OCI-LY7 (cell line): ENCODE results near the gene GPRIN1. TPM values are rescaled to one million over a fixed set of nuclear protein-coding genes. Genes with fewer than 3 reads are reported as not detected.

Source experiments
- BruUV-seq: library from RNA; stranded (reverse); fragments of 400-500 nt; replicated peaks from 2 replicates; lab custom pipeline; 2021; lab: Mats Ljungman, UMichigan
- CTCF ChIA-PET: fragments of 300-600 bp; sonication (Branson Sonifier 250); formaldehyde crosslinking; loops from one replicate; lab custom pipeline; 2022; ENCODE audit warnings: antibody characterized with exemption; ENCODE audit not compliant: unreplicated experiment; lab: Charles Lee
- POLR2A ChIA-PET: fragments of 300-600 bp; sonication (Branson Sonifier 250); formaldehyde crosslinking; loops from one replicate; lab custom pipeline; 2022; ENCODE audit warnings: antibody characterized with exemption; lab: Charles Lee
- DNase-seq: peaks from one replicate; pipeline ENCODE4 v3.0.0-alpha.2; 2015; ENCODE audit warnings: low spot score
- H2AFZ ChIP-seq: fragments of 200-600 bp; sonication (generic), shearing (Covaris generic); 2 replicates; pipeline ENCODE4 v1.6.1; 2014; ENCODE audit warnings: mild to moderate bottlenecking, antibody characterized with exemption, low read length, moderate library complexity
- H3K27ac ChIP-seq: fragments of 200-600 bp; sonication (generic); 2 replicates; pipeline ENCODE4 v1.5.1; 2014; ENCODE audit warnings: mixed run types, low read depth, mild to moderate bottlenecking, moderate library complexity, low read length, inconsistent platforms; ENCODE audit not compliant: poor library complexity, severe bottlenecking
- H3K36me3 ChIP-seq: fragments of 200-600 bp; sonication (generic); 2 replicates; pipeline ENCODE4 v1.6.1; 2014; ENCODE audit warnings: mild to moderate bottlenecking, antibody characterized with exemption, low read length, moderate library complexity, mixed read lengths; ENCODE audit not compliant: insufficient read depth
- H3K4me1 ChIP-seq: fragments of 200-600 bp; sonication (generic); 2 replicates; pipeline ENCODE4 v1.5.1; 2014; ENCODE audit warnings: mild to moderate bottlenecking, low read length; ENCODE audit not compliant: insufficient read depth, poor library complexity, severe bottlenecking
- H3K4me2 ChIP-seq: fragments of 200-600 bp; sonication (generic); 2 replicates; pipeline ENCODE4 v1.6.1; 2014; ENCODE audit warnings: mild to moderate bottlenecking, low read length
- H3K4me3 ChIP-seq: fragments of 200-600 bp; sonication (generic); 2 replicates; pipeline ENCODE4 v1.5.1; 2014; ENCODE audit warnings: mild to moderate bottlenecking, low read depth, low read length; ENCODE audit not compliant: poor library complexity, severe bottlenecking
- H3K79me2 ChIP-seq: fragments of 200-600 bp; sonication (generic); 2 replicates; pipeline ENCODE4 v1.6.1; 2016; ENCODE audit warnings: low read depth, mild to moderate bottlenecking, low read length, moderate library complexity, mixed read lengths; ENCODE audit not compliant: insufficient read depth
- H3K9me2 ChIP-seq: fragments of 200-600 bp; sonication (generic); 2 replicates; pipeline ENCODE4 v1.6.1; 2016; ENCODE audit warnings: mild to moderate bottlenecking, low read length, mixed read lengths; ENCODE audit not compliant: insufficient read depth
- H3K9me3 ChIP-seq: fragments of 200-600 bp; sonication (generic); 2 replicates; pipeline ENCODE4 v1.6.1; 2014; ENCODE audit warnings: mild to moderate bottlenecking, mixed run types, low read length, mixed read lengths
- H4K20me1 ChIP-seq: fragments of 200-600 bp; sonication (generic); 2 replicates; pipeline ENCODE4 v1.6.1; 2014; ENCODE audit warnings: mild to moderate bottlenecking, antibody characterized with exemption, low read length, moderate library complexity, mixed read lengths; ENCODE audit not compliant: insufficient read depth
- EZH2phosphoT487 ChIP-seq: fragments of 200-600 bp; sonication (generic); IDR thresholded peaks from 2 replicates; pipeline ENCODE4 v1.6.1; 2018; ENCODE audit warnings: low read depth, borderline replicate concordance, mild to moderate bottlenecking, mixed run types, antibody characterized with exemption, low read length, moderate library complexity, mixed read lengths
- intact Hi-C: fragments of 100-400 bp; cut with micrococcal nuclease; formaldehyde crosslinking; loops from one replicate; pipeline ENCODE4 v1.10.0; 2022; ENCODE audit not compliant: unreplicated experiment
- total RNA-seq, 2 experiments: library from RNA; depleted of rRNA in 1 of 2; stranded (reverse); fragments of >200 nt in 1 of 2; shearing (Covaris generic) in 1 of 2; gene quantifications; 2 replicates each; pipeline ENCODE4 v1.2.3, GENCODE V29; 2014 to 2022
- TF ChIP-seq, protein P1 (sequence below): fragments of 200-600 bp; sonication (generic); conservative IDR thresholded peaks from 2 replicates; pipeline ENCODE4 v1.5.1; 2014; ENCODE audit warnings: mild to moderate bottlenecking, antibody characterized with exemption, low read length, moderate library complexity, mixed read lengths

The GPRIN1 gene
- total RNA-seq, 2 experiments from 2014 or later: 3.8 to 5.3 TPM

DNA sequence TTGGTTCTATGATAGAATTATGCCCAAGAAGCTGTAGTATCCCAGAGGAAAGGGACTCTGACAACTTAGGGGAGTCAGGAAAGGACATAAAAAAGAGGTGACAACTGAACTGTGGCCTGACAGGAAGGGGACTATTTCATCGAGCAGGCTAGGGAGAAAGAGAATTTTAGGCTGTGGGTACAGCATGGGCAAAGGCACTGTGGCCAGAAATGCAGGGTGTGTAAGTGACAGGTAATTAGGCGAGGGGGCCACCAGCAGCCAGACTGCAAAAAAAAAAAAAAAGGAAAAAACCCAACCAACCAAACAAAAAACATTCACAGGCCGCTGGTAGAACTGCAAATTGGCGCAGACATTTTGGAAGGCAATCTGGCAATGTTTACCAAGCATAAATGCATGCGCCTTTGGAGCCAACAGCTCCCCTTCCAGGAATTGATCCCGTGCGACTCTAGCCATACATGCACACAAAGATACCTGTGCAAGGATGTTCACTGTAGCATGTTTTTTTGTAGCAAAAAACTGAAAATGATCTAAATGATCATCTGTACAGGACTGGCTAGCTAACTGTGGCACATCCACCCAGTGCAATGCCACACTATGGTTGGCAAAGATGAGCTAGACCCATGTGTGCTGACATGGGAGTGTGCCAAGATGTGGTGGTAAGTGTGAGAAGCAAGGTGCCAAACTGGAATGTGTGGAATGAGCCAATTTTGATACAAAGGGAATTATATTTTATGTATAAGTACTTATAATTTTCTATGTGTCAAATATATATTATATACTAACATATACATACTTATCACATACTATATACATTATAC is 21.6 kb upstream of the GPRIN1 start:
- intact Hi-C loops: no loop called here
- Histone ChIP-seq H3K9me3 (no peaks in the 10 kb centered on the region), H3K4me1 (peaks cover 70% of the 10 kb centered on the region), H4K20me1 (no peaks in the 10 kb centered on the region), H3K79me2 (no peaks in the 10 kb centered on the region; the same call in 1 of the 2 replicates), H3K4me3 (peak overlapping the region; percentile 72), H3K9me2 (no peaks in the 10 kb centered on the region), H3K4me2 (peak overlapping the region; percentile 99), H3K27ac (peak overlapping the region; percentile 47), H2AFZ (peak overlapping the region; percentile 97; the same call in 1 of the 2 replicates), H3K36me3 (no peaks in the 10 kb centered on the region)
- DNase-seq: no peak
- no peak for TF ChIP-seq EZH2phosphoT487
- TF ChIP-seq, protein P1, sequence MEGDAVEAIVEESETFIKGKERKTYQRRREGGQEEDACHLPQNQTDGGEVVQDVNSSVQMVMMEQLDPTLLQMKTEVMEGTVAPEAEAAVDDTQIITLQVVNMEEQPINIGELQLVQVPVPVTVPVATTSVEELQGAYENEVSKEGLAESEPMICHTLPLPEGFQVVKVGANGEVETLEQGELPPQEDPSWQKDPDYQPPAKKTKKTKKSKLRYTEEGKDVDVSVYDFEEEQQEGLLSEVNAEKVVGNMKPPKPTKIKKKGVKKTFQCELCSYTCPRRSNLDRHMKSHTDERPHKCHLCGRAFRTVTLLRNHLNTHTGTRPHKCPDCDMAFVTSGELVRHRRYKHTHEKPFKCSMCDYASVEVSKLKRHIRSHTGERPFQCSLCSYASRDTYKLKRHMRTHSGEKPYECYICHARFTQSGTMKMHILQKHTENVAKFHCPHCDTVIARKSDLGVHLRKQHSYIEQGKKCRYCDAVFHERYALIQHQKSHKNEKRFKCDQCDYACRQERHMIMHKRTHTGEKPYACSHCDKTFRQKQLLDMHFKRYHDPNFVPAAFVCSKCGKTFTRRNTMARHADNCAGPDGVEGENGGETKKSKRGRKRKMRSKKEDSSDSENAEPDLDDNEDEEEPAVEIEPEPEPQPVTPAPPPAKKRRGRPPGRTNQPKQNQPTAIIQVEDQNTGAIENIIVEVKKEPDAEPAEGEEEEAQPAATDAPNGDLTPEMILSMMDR: no peak
- CTCF ChIA-PET: interaction anchor here (1.2 kb wide), 1 partner anchor 10 kb away, joined by 4 read pairs; no protein-coding TSS in a partner anchor
- BruUV-seq: no TSS peak
- POLR2A ChIA-PET: no interaction called here

DNA sequence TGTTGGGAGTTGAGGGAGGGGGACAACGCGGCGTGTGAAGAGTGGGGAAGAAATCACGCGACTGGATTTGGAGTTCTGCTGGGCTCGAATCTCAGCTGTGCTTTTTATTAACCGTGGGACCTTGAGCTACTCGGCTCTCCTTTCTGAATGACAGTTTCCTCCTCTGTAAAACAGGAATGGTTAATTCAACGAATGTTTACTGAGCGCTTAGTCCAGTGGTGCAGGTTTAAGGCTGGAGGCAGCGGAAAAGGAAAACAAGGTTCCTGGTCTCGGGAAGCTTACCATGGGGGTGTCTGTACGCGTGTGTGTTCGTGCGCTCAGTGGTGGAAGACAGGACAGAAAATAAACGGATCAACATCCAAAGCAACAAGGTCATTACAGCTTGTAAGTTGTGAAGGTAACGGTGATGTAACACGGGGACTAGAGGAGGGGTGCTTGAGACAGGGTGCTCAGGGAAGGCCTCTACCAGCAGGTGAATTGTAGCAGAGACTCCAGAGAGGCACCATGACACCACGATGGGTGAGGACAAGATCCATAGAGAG is 20.8 kb upstream of the GPRIN1 start:
- intact Hi-C loops: loop anchor here (1.0 kb wide), 1 partner anchor 17 kb away; the partner anchor contains the start of gene TSPAN17
- H3K4me2 ChIP-seq: peak overlapping the region; percentile 99
- POLR2A ChIA-PET: interaction anchor here (0.7 to 1.6 kb wide), 8 partner anchors 9 to 560 kb away, joined by 3 to 8 read pairs (median 4); partner anchors contain the start of gene TSPAN17

More for the DNA sequence above, 20.8 kb upstream of the GPRIN1 start:
- Histone ChIP-seq H3K36me3 (no peaks in the 10 kb centered on the region), H3K9me2 (no peaks in the 10 kb centered on the region), H4K20me1 (no peaks in the 10 kb centered on the region), H3K4me1 (peaks cover 70% of the 10 kb centered on the region), H3K27ac (peak overlapping the region; percentile 47), H2AFZ (peak overlapping the region; percentile 97), H3K9me3 (no peaks in the 10 kb centered on the region), H3K79me2 (no peaks in the 10 kb centered on the region; the same call in 1 of the 2 replicates), H3K4me3 (peak overlapping the region; percentile 72)
- no TSS peak for BruUV-seq
- TF ChIP-seq, protein P1: no peak
- TF ChIP-seq EZH2phosphoT487: no peak
- peak; percentile 19 for DNase-seq
- CTCF ChIA-PET: interaction anchor here (1.0 kb wide), 1 partner anchor 30 kb away, joined by 4 read pairs; no protein-coding TSS in a partner anchor
